Karpas-422 (cell line): ENCODE results near the gene WDR55. TPM values are rescaled to one million over a fixed set of nuclear protein-coding genes. Genes with fewer than 3 reads are reported as not detected.

Source experiments
- DNase-seq: peaks from one replicate; pipeline ENCODE4 v3.0.0-alpha.2; 2015
- H2AFZ ChIP-seq: fragments of 200-600 bp; sonication (generic); 2 replicates; pipeline ENCODE4 v1.6.1; 2014; ENCODE audit warnings: antibody characterized with exemption, low read length, mixed read lengths
- H3K27ac ChIP-seq: fragments of 200-600 bp; sonication (generic); 2 replicates; pipeline ENCODE4 v1.5.1; 2014; ENCODE audit warnings: mild to moderate bottlenecking, low read length, moderate library complexity
- H3K27me3 ChIP-seq: fragments of 200-600 bp; sonication (generic); 2 replicates; pipeline ENCODE4 v1.6.1; 2014; ENCODE audit warnings: low read length, mixed read lengths
- H3K36me3 ChIP-seq: fragments of 200-600 bp; sonication (generic); 2 replicates; pipeline ENCODE4 v1.6.1; 2014; ENCODE audit warnings: low read length, mixed read lengths; ENCODE audit not compliant: insufficient read depth
- H3K4me1 ChIP-seq: fragments of 200-600 bp; sonication (generic); 2 replicates; pipeline ENCODE4 v1.6.1; 2014; ENCODE audit warnings: mild to moderate bottlenecking, low read length, mixed read lengths
- H3K4me2 ChIP-seq: fragments of 200-600 bp; sonication (generic); 2 replicates; pipeline ENCODE4 v1.6.1; 2014; ENCODE audit warnings: low read length, low read depth, mild to moderate bottlenecking; ENCODE audit not compliant: poor library complexity, severe bottlenecking
- H3K4me3 ChIP-seq: fragments of 200-600 bp; sonication (generic); 2 replicates; pipeline ENCODE4 v1.5.1; 2014; ENCODE audit warnings: mild to moderate bottlenecking, antibody characterized with exemption, low read length, mixed read lengths
- H3K79me2 ChIP-seq: fragments of 200-600 bp; sonication (generic); 2 replicates; pipeline ENCODE4 v1.6.1; 2014; ENCODE audit warnings: mild to moderate bottlenecking, low read length, mixed read lengths
- H3K9ac ChIP-seq: fragments of 200-600 bp; sonication (generic); 2 replicates; pipeline ENCODE4 v1.6.0; 2014; ENCODE audit warnings: low read length
- H3K9me2 ChIP-seq: fragments of 200-600 bp; sonication (generic), shearing (Covaris generic); replicated peaks from 2 replicates; pipeline ENCODE4 v1.6.0; 2014; ENCODE audit warnings: mild to moderate bottlenecking, low read length, moderate library complexity; ENCODE audit not compliant: insufficient read depth
- H3K9me3 ChIP-seq: fragments of 300-700, 200-600 bp; sonication (generic); 2 replicates; pipeline ENCODE4 v1.6.1; 2014; ENCODE audit warnings: low read length, mixed read lengths
- H4K20me1 ChIP-seq: fragments of 200-600 bp; sonication (generic); 2 replicates; pipeline ENCODE4 v1.6.1; 2014; ENCODE audit warnings: mild to moderate bottlenecking, antibody characterized with exemption, low read length, low read depth; ENCODE audit not compliant: insufficient read depth
- total RNA-seq: library from RNA; depleted of rRNA; stranded (reverse); fragments of >200 nt; shearing (Covaris generic); gene quantifications from 2 replicates; pipeline ENCODE4 v1.2.3, GENCODE V29; 2014; ENCODE audit warnings: low replicate concordance

The WDR55 gene
- total RNA-seq, 1 experiment from 2014 or later: 15.9 TPM

GRCh38 chr5:140631036-140631417, 33.7 kb upstream of the WDR55 start:
- Histone ChIP-seq H3K4me2 (no peak overlapping the region), H3K9me2 (no peaks in the 10 kb centered on the region), H3K27me3 (0 out of 2 replicates have a peak, but pooled peaks cover 2% of the 10 kb centered on the region), H3K79me2 (no peaks in the 10 kb centered on the region), H4K20me1 (no peaks in the 10 kb centered on the region), H3K9me3 (peaks cover 4% of the 10 kb centered on the region; the same call in 1 of the 2 replicates), H2AFZ (no peak overlapping the region), H3K4me3 (no peak overlapping the region), H3K36me3 (no peaks in the 10 kb centered on the region), H3K27ac (no peak overlapping the region), H3K4me1 (no peaks in the 10 kb centered on the region), H3K9ac (no peak overlapping the region)
- no peak for DNase-seq

- H3K4me3 ChIP-seq: no peak overlapping the region
- no peaks in the 10 kb centered on the region for H3K9me2 ChIP-seq
- H3K27ac ChIP-seq: no peak overlapping the region
- no peaks in the 10 kb centered on the region for H3K36me3 ChIP-seq
- DNase-seq: no peak
- H4K20me1 ChIP-seq: no peaks in the 10 kb centered on the region
- peaks cover 4% of the 10 kb centered on the region; the same call in 1 of the 2 replicates for H3K9me3 ChIP-seq
- no peak overlapping the region for H3K9ac ChIP-seq
- H3K4me1 ChIP-seq: no peaks in the 10 kb centered on the region
- no peaks in the 10 kb centered on the region for H3K79me2 ChIP-seq
- no peak overlapping the region for H3K4me2 ChIP-seq
- H3K27me3 ChIP-seq: 0 out of 2 replicates have a peak, but pooled peaks cover under 1% of the 10 kb centered on the region
- H2AFZ ChIP-seq: no peak overlapping the region
Observed at GRCh38 chr5:140631831-140632365, 32.8 kb upstream of the WDR55 start.

- Histone ChIP-seq H3K79me2 (no peaks in the 10 kb centered on the region), H3K9me2 (no peaks in the 10 kb centered on the region), H3K27me3 (no peaks in the 10 kb centered on the region), H3K4me3 (no peak overlapping the region), H3K9me3 (peaks cover 4% of the 10 kb centered on the region; the same call in 1 of the 2 replicates), H4K20me1 (no peaks in the 10 kb centered on the region), H3K36me3 (no peaks in the 10 kb centered on the region), H2AFZ (no peak overlapping the region), H3K9ac (no peak overlapping the region), H3K4me2 (no peak overlapping the region), H3K27ac (no peak overlapping the region), H3K4me1 (no peaks in the 10 kb centered on the region)
- no peak for DNase-seq
Observed at GRCh38 chr5:140632366-140633020, 32.2 kb upstream of the WDR55 start.

- H3K9ac ChIP-seq: no peak within 1 kb of the TSS
- H3K79me2 ChIP-seq: no peaks in the 10 kb centered on the region
- no peaks in the 10 kb centered on the region for H3K9me2 ChIP-seq
- DNase-seq: no peak
- H4K20me1 ChIP-seq: no peaks in the 10 kb centered on the region
- no peak within 1 kb of the TSS for H3K27ac ChIP-seq
- no peak within 1 kb of the TSS for H3K4me2 ChIP-seq
- H3K36me3 ChIP-seq: no peaks in the 10 kb centered on the region
- H3K9me3 ChIP-seq: peaks cover 4% of the 10 kb centered on the region; the same call in 1 of the 2 replicates
- H3K4me1 ChIP-seq: no peaks in the 10 kb centered on the region
- H2AFZ ChIP-seq: no peak within 1 kb of the TSS
- no peak within 1 kb of the TSS for H3K4me3 ChIP-seq
- no peaks in the 10 kb centered on the region for H3K27me3 ChIP-seq
Observed at GRCh38 chr5:140633021-140633471, 31.7 kb upstream of the WDR55 start, which contains the start of gene CD14. CD14 (minus strand) TSS chr5:140633175; CDS start chr5:140633071, 104 bp downstream.

- Histone ChIP-seq H3K27me3 (no peaks in the 10 kb centered on the region), H4K20me1 (no peaks in the 10 kb centered on the region), H3K4me1 (no peaks in the 10 kb centered on the region), H3K79me2 (no peaks in the 10 kb centered on the region), H3K9me3 (peaks cover 3% of the 10 kb centered on the region; the same call in 1 of the 2 replicates), H3K27ac (no peak overlapping the region), H3K36me3 (no peaks in the 10 kb centered on the region), H2AFZ (no peak overlapping the region), H3K9me2 (no peaks in the 10 kb centered on the region), H3K4me3 (no peak overlapping the region), H3K9ac (no peak overlapping the region), H3K4me2 (no peak overlapping the region)
- DNase-seq: no peak
Observed at GRCh38 chr5:140633501-140633900, 31.2 kb upstream of the WDR55 start.

- no peaks in the 10 kb centered on the region for H3K9me2 ChIP-seq
- no peaks in the 10 kb centered on the region for H4K20me1 ChIP-seq
- H2AFZ ChIP-seq: no peak overlapping the region
- H3K27me3 ChIP-seq: no peaks in the 10 kb centered on the region
- H3K4me1 ChIP-seq: peaks cover 4% of the 10 kb centered on the region
- H3K9ac ChIP-seq: no peak overlapping the region
- H3K4me3 ChIP-seq: no peak overlapping the region
- no peak for DNase-seq
- no peaks in the 10 kb centered on the region for H3K79me2 ChIP-seq
- no peak overlapping the region for H3K4me2 ChIP-seq
- H3K27ac ChIP-seq: no peak overlapping the region
- H3K9me3 ChIP-seq: no peaks in the 10 kb centered on the region
- no peaks in the 10 kb centered on the region for H3K36me3 ChIP-seq
Observed at GRCh38 chr5:140634103-140634502, 30.6 kb upstream of the WDR55 start.

GRCh38 chr5:140635291-140636257, 29.1 kb upstream of the WDR55 start:
- Histone ChIP-seq H3K4me2 (no peak overlapping the region), H3K9ac (no peak overlapping the region), H3K27ac (no peak overlapping the region), H3K27me3 (no peaks in the 10 kb centered on the region), H3K9me2 (no peaks in the 10 kb centered on the region), H3K4me1 (peaks cover 12% of the 10 kb centered on the region), H3K36me3 (no peaks in the 10 kb centered on the region), H3K4me3 (no peak overlapping the region), H4K20me1 (no peaks in the 10 kb centered on the region), H2AFZ (peak overlapping the region; percentile 17; the same call in 1 of the 2 replicates), H3K9me3 (no peaks in the 10 kb centered on the region), H3K79me2 (peaks cover 13% of the 10 kb centered on the region)
- DNase-seq: no peak
